Activated CD8-positive, alpha-beta memory T cell treated with anti-CD3 and anti-CD28 coated beads, Interleukin-2, amount 50 U/mL, for 24 hours (primary cell): ENCODE measurements around the gene ADAM8.
"Not testable (repeated sequence)": the region's sequence is repeated elsewhere in the genome, so short reads cannot be mapped to it uniquely, and the experiment has no call there.

Experiments used
- DNase-seq: peaks from one replicate; pipeline ENCODE4 v3.0.0-alpha.2; 2020; ENCODE audit errors: extremely low read depth

The ADAM8 gene

GRCh38 chr10:133249975-133250754, 26.5 kb downstream of the ADAM8 start:
- no peak for DNase-seq

- no peak for DNase-seq
Measured at GRCh38 chr10:133249094-133249780, 27.4 kb downstream of the ADAM8 start.

GRCh38 chr10:133248334-133248715, 28.3 kb downstream of the ADAM8 start:
- DNase-seq: no peak

- DNase-seq: no peak
Measured at GRCh38 chr10:133247681-133248333, 28.9 kb downstream of the ADAM8 start.

- DNase-seq: no peak
Measured at GRCh38 chr10:133246236-133246626, 30.4 kb downstream of the ADAM8 start.

GRCh38 chr10:133245439-133246235, 31.0 kb downstream of the ADAM8 start:
- DNase-seq: no peak

GRCh38 chr10:133243593-133243992, 33.1 kb downstream of the ADAM8 start:
- no peak for DNase-seq

- no peak for DNase-seq
Measured at GRCh38 chr10:133242611-133243356, 33.9 kb downstream of the ADAM8 start.

GRCh38 chr10:133241501-133242205, 35.0 kb downstream of the ADAM8 start:
- DNase-seq: no peak

- no peak for DNase-seq
Measured at GRCh38 chr10:133239990-133240389, 36.7 kb downstream of the ADAM8 start.

- DNase-seq: no peak
Measured at GRCh38 chr10:133238466-133238804, 38.2 kb downstream of the ADAM8 start.

GRCh38 chr10:133237588-133238465, 38.8 kb downstream of the ADAM8 start, which contains the start of gene VENTX:
VENTX (plus strand) TSS chr10:133237855; CDS start chr10:133237915, 60 bp downstream.
- no peak for DNase-seq

- DNase-seq: no peak
Measured at GRCh38 chr10:133237241-133237587, 39.5 kb downstream of the ADAM8 start.

- no peak for DNase-seq
Measured at GRCh38 chr10:133236401-133237240, 40.0 kb downstream of the ADAM8 start.

GRCh38 chr10:133235932-133236331, 40.7 kb downstream of the ADAM8 start:
- DNase-seq: no peak

- DNase-seq: no peak
Measured at GRCh38 chr10:133235265-133235855, 41.3 kb downstream of the ADAM8 start.

GRCh38 chr10:133234796-133235195, 41.9 kb downstream of the ADAM8 start:
- not testable (repeated sequence) for DNase-seq

GRCh38 chr10:133231946-133232574, 44.6 kb downstream of the ADAM8 start:
- DNase-seq: no peak
